SU-DHL-6 (cell line): Measurements from ENCODE around the gene PIAS2.

Experiments
- H2AFZ ChIP-seq: fragments of 200-600 bp; sonication (generic); 2 replicates; pipeline ENCODE4 v1.6.1; 2014; ENCODE audit warnings: low read depth, mild to moderate bottlenecking, moderate library complexity, mixed read lengths, antibody characterized with exemption, low read length; ENCODE audit not compliant: severe bottlenecking
- H3F3A ChIP-seq: fragments of 200-600 bp; shearing (Covaris generic); 2 replicates; pipeline ENCODE4 v1.6.0; 2016; ENCODE audit warnings: antibody characterized with exemption, mild to moderate bottlenecking; ENCODE audit not compliant: insufficient read depth
- H3K27ac ChIP-seq: fragments of 200-600 bp; sonication (generic); 2 replicates; pipeline ENCODE4 v1.5.1; 2016; ENCODE audit warnings: low read depth, mild to moderate bottlenecking, low read length, moderate library complexity, mixed read lengths
- H3K27me3 ChIP-seq: fragments of 200-600 bp; sonication (generic), shearing (Covaris generic); 2 replicates; pipeline ENCODE4 v1.6.0; 2014; ENCODE audit warnings: mild to moderate bottlenecking, low read length
- H3K36me3 ChIP-seq: fragments of 200-600 bp; sonication (generic); 2 replicates; pipeline ENCODE4 v1.6.1; 2014; ENCODE audit warnings: mild to moderate bottlenecking, low read length, mixed read lengths
- H3K4me2 ChIP-seq: fragments of 300-600, 200-600 bp; shearing (Covaris generic), sonication (generic); 2 replicates; pipeline ENCODE4 v1.6.0; 2014; ENCODE audit warnings: low read length, low read depth, mild to moderate bottlenecking; ENCODE audit not compliant: poor library complexity, severe bottlenecking
- H3K4me3 ChIP-seq: fragments of 200-600 bp; sonication (generic); 2 replicates; pipeline ENCODE4 v1.5.1; 2014; ENCODE audit warnings: antibody characterized with exemption, low read length, mild to moderate bottlenecking, mixed read lengths; ENCODE audit not compliant: insufficient read depth, poor library complexity, severe bottlenecking
- H3K79me2 ChIP-seq: fragments of 200-600 bp; sonication (generic); 2 replicates; pipeline ENCODE4 v1.6.1; 2014; ENCODE audit warnings: mild to moderate bottlenecking, low read length, moderate library complexity; ENCODE audit not compliant: insufficient read depth
- H3K9ac ChIP-seq: fragments of 200-600 bp; sonication (generic); 2 replicates; pipeline ENCODE4 v1.7.0; 2014; ENCODE audit warnings: mild to moderate bottlenecking, low read length
- H3K9me2 ChIP-seq: fragments of 200-600 bp; sonication (generic); replicated peaks from 2 replicates; pipeline ENCODE4 v1.6.1; 2014; ENCODE audit warnings: low read length; ENCODE audit not compliant: insufficient read depth
- H3K9me3 ChIP-seq: fragments of 200-600 bp; sonication (generic); 2 replicates; pipeline ENCODE4 v1.6.1; 2014; ENCODE audit warnings: low read length, mixed read lengths; ENCODE audit not compliant: insufficient read depth
- H4K20me1 ChIP-seq: fragments of 200-600 bp; sonication (generic); 2 replicates; pipeline ENCODE4 v1.6.1; 2014; ENCODE audit warnings: low read depth, mild to moderate bottlenecking, antibody characterized with exemption, low read length, moderate library complexity, mixed read lengths
- EZH2phosphoT487 ChIP-seq: fragments of 200-600 bp; sonication (generic), shearing (Covaris generic); conservative IDR thresholded peaks from 2 replicates; pipeline ENCODE4 v1.6.1; 2018; ENCODE audit warnings: mild to moderate bottlenecking, antibody characterized with exemption, low read length, moderate library complexity, mixed read lengths
- TF ChIP-seq, protein P1 (sequence below): fragments of 200-600 bp; sonication (generic); IDR thresholded peaks from one replicate; pipeline ENCODE4 v1.5.1; 2017; ENCODE audit warnings: antibody characterized with exemption, mild to moderate bottlenecking, low read length, moderate library complexity; ENCODE audit not compliant: insufficient read depth, poor library complexity, severe bottlenecking

Gene PIAS2

DNA sequence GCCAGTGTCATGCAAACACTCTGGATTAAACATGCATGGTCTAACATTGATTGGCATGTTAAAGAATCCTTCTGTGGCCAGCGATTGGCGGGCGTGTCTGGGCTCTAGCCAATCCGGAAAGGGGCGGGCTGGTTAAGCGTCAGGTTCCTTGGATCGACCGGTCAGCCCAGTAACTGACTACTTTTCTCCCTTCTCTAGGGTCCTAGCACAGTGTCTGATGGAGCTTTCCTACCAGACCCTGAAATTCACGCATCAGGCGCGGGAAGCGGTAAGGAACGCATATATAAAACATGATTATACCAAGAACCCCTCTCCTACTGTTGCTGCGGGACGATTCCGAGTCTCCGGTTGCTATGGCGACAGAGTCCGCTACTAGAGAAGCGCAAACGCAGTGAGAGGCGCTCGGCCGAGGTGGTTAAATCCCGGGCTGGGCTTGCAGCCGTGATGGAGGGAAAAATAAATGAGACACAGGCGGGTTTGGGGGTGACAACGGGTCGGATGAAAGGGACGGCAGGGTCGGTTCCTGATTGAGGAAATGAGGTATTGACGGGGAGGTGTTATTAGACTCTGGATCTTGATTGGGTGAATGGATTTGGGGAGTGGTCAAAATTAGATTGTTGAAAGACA is 29.5 kb upstream of the PIAS2 start:
- H3K4me3 ChIP-seq, result no peak overlapping the region
- no peak overlapping the region for H3K4me2 ChIP-seq
- H3K79me2 ChIP-seq, result peaks cover 4% of the 10 kb centered on the region; the same call in 1 of the 2 replicates
- H3K9ac ChIP-seq, result no peak overlapping the region
- H3K9me3 ChIP-seq, result no peaks in the 10 kb centered on the region
- peaks cover 8% of the 10 kb centered on the region; the same call in 1 of the 2 replicates for H3K36me3 ChIP-seq
- H3K9me2 ChIP-seq, result no peaks in the 10 kb centered on the region
- H4K20me1 ChIP-seq, result no peaks in the 10 kb centered on the region
- TF ChIP-seq EZH2phosphoT487, result no peak
- TF ChIP-seq, protein P1, sequence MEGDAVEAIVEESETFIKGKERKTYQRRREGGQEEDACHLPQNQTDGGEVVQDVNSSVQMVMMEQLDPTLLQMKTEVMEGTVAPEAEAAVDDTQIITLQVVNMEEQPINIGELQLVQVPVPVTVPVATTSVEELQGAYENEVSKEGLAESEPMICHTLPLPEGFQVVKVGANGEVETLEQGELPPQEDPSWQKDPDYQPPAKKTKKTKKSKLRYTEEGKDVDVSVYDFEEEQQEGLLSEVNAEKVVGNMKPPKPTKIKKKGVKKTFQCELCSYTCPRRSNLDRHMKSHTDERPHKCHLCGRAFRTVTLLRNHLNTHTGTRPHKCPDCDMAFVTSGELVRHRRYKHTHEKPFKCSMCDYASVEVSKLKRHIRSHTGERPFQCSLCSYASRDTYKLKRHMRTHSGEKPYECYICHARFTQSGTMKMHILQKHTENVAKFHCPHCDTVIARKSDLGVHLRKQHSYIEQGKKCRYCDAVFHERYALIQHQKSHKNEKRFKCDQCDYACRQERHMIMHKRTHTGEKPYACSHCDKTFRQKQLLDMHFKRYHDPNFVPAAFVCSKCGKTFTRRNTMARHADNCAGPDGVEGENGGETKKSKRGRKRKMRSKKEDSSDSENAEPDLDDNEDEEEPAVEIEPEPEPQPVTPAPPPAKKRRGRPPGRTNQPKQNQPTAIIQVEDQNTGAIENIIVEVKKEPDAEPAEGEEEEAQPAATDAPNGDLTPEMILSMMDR, result no peak
- no peak overlapping the region for H2AFZ ChIP-seq
- H3K27ac ChIP-seq, result no peak overlapping the region
- no peaks in the 10 kb centered on the region for H3F3A ChIP-seq
- no peaks in the 10 kb centered on the region for H3K27me3 ChIP-seq

DNA sequence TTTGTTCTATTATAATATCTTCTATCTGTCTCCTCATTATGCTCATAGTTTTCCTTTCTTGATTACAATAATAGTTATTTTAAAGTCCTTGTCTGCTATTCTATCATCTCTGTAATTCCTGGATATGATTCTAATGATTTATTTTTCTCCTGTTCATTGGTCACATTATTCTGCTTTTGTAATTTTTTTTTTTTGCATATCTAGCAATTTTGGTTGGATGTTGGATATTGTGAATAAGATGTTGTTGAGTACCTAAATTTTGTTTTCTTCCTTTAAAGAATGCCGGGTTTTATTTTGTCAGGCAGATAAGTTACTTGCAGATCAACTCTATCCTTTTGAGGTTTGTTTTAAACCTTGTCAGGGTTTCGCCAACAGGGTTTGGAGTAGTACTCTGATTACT is 25.3 kb upstream of the PIAS2 start:
- Histone ChIP-seq H3K79me2 (peaks cover 16% of the 10 kb centered on the region), H4K20me1 (no peaks in the 10 kb centered on the region), H3K9ac (no peak overlapping the region), H3K4me2 (no peak overlapping the region), H3K4me3 (no peak overlapping the region), H2AFZ (no peak overlapping the region), H3K36me3 (peaks cover 2% of the 10 kb centered on the region; the same call in 1 of the 2 replicates), H3K27me3 (no peaks in the 10 kb centered on the region), H3K9me3 (no peaks in the 10 kb centered on the region), H3K9me2 (no peaks in the 10 kb centered on the region), H3K27ac (no peak overlapping the region), H3F3A (no peaks in the 10 kb centered on the region)
- TF ChIP-seq, protein P1, result no peak
- TF ChIP-seq EZH2phosphoT487, result no peak

DNA sequence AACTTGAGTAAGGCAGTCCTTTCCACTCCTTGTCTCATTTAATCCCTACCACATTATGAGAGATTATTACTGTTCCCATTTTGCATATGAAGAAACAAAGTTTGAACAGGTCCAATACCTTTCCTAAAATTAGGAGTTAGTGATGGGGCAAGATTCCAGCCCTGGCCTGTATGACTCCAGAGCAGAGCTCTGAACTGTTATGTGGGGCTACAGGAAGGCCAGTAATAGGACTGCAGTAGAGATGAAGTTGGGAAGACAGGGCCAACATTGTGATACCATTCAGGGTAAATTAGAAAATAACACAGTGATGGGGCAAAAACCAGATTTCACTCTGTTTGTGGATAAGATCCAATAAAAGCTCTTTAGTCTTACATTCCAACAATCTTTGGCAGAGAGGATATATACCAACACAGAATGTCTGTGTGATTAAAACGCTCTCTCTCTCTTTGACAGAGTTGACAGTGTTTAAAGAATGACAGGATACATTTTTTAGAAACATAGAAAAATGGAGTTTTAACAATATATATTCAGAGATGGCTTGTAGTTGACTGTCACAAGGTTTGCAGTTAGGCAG is 22.8 kb upstream of the PIAS2 start:
- Histone ChIP-seq H3K4me3 (no peak overlapping the region), H2AFZ (no peak overlapping the region), H3K4me2 (no peak overlapping the region), H3K27ac (no peak overlapping the region), H3K9me3 (no peaks in the 10 kb centered on the region), H3K36me3 (no peaks in the 10 kb centered on the region), H3K27me3 (no peaks in the 10 kb centered on the region), H4K20me1 (no peaks in the 10 kb centered on the region), H3F3A (no peaks in the 10 kb centered on the region), H3K9me2 (no peaks in the 10 kb centered on the region), H3K9ac (no peak overlapping the region), H3K79me2 (peaks cover 29% of the 10 kb centered on the region)
- no peak for TF ChIP-seq EZH2phosphoT487
- TF ChIP-seq, protein P1, result no peak
